Adrenal gland (tissue), 12 donors: ENCODE results near the gene MDM4. TPM values are rescaled to one million over a fixed set of nuclear protein-coding genes. Genes with fewer than 3 reads are reported as not detected.

ENCODE experiments used
- DNase-seq, 7 donors: peaks; one replicate each; pipeline ENCODE4 v3.0.0-alpha.2; 2019 to 2020
- H3K27ac ChIP-seq, 5 donors: fragments of 200-600 bp; sonication (generic) in 4 of 5; 1 replicate in 3 of 5; 2 replicates in 2 of 5; pipeline versions ENCODE4 v1.5.1 to v1.8.0; 2016 to 2020; ENCODE audit warnings: mild to moderate bottlenecking in 1 of 5
- H3K27me3 ChIP-seq: fragments of 200-600 bp; 2 replicates; pipeline ENCODE4 v1.8.0; 2021
- H3K36me3 ChIP-seq, 2 donors: fragments of 200-600 bp; replicated peaks in 1 of 2; 1 replicate in 1 of 2; 2 replicates in 1 of 2; pipeline versions ENCODE4 v1.5.1 to v1.8.0; 2018 to 2022
- H3K4me1 ChIP-seq, 2 donors: fragments of 200-600 bp; replicated peaks in 1 of 2; 1 replicate in 1 of 2; 2 replicates in 1 of 2; pipeline versions ENCODE4 v1.5.1 to v1.8.0; 2018 to 2021
- H3K4me3 ChIP-seq, 4 donors: fragments of 200-600 bp; sonication (generic) in 3 of 4; one replicate each; pipeline ENCODE4 v1.5.1; 2016 to 2018
- H3K9me3 ChIP-seq, 3 donors: fragments of 200-600 bp; sonication (generic) in 1 of 3; replicated peaks in 1 of 3; 1 replicate in 2 of 3; 2 replicates in 1 of 3; pipeline versions ENCODE4 v1.5.1 to v1.8.0; 2016 to 2021
- POLR2A ChIP-seq, 2 donors: fragments of 450-650 bp; IDR thresholded peaks; one replicate each; pipeline ENCODE4 v1.6.1; 2017; ENCODE audit warnings: antibody characterized with exemption in 2 of 2, mild to moderate bottlenecking in 2 of 2, moderate library complexity in 1 of 2
- WGBS, 4 donors: extraction: QIAGEN DNeasy Blood & Tissue Kit in 2 of 4; methylation state at CpG; one replicate each; pipeline versions ENCODE4 v1.1.5 to v1.1.7; 2013 to 2017; 5-methylcytosine and 5-hydroxymethylcytosine counted together
- intact Hi-C, 2 donors: fragments of 100-400 bp; cut with DNase I; formaldehyde crosslinking; loops; one replicate each; pipeline versions ENCODE4 v1.14.1 to v1.15.0; 2022 to 2023
- polyA plus RNA-seq, 3 donors: library from polyadenylated mRNA; stranded (reverse); fragments of 200-250 nt in 2 of 3; fragments of 350-450 nt in 1 of 3; fragmentation: Illumina TruSeq in 1 of 3; extraction: RNeasy Lipid Tissue Mini Kit (QIAGEN cat#74804) in 1 of 3; gene quantifications; one replicate each; pipeline ENCODE4 v1.2.3, GENCODE V29; 2013 to 2014
- total RNA-seq, 9 donors: library from RNA; depleted of rRNA in 4 of 9; stranded (reverse); fragments of >200 nt in 4 of 9; fragments of 120-200 nt in 1 of 9; fragmentation: NEBNext Ultra II Directional in 1 of 9; extraction: Animal tissue kit (Norgen Biotek cat#: 25700) in 1 of 9; gene quantifications; one replicate each; pipeline versions ENCODE4 v1.1.0 to v1.2.4, GENCODE V29; 2013 to 2023
- TF ChIP-seq, protein P1 (sequence below), 6 experiments: fragments of 450-650 bp in 4 of 6; fragments of 200-600 bp in 2 of 6; sonication (generic) in 1 of 6; IDR thresholded peaks; 1 replicate in 5 of 6; 2 replicates in 1 of 6; pipeline versions ENCODE4 v1.5.1 to v1.8.0; 2016 to 2021; ENCODE audit warnings: antibody characterized with exemption in 6 of 6, mild to moderate bottlenecking in 2 of 6, moderate library complexity in 1 of 6
- donor health status: healthy with polysubstance abuse.
- donor health status: Bipolar disorder and iron deficiency.
- donor health status: DM: yes; HTN: yes; CAD: no.
- donor health status: DM: no; HTN: no; CAD: no.
- donor health status: DM: no; HTN: no; CAD: no.
- donor health status: DM: yes; HTN: yes; CAD: no.

Gene MDM4
- total and polyA plus RNA-seq, 12 donors = 11.3 to 77.4 (median 42.8) TPM

DNA sequence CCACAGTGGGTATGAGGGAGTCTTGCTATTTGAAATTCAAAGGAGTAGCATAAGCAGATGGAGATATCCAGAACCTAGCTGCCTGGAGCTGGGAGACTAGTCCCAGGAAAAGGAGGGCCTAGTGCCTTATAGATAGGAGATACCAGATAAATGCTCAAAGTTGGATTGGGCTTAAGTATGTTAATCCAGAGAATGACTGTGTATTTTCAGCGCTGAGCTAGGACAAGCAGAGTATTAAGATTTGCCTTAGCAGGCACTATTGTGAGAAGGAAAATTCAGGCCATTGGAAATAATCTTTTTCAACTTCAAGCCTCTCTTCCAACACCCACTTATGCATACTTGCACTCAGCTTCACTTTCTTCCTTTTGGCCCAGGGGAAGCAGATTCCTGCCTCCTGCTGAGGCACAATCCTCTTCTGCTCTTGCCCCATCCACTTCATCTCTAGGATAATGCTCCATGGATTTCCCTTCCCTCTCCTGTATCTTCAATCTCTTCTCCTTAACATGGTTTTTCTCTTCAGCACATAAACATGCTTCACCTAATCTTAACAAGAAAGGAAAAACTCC, 42.7 kb upstream of the MDM4 start:
- 86 to 92% (median 86%) methylated on average over 1 of the region's 1 CpG for WGBS, 4 donors
- no peak overlapping the region for H3K4me3 ChIP-seq
- no peaks in the 10 kb centered on the region for H3K36me3 ChIP-seq
- no peak for DNase-seq
- H3K27me3 ChIP-seq = no peaks in the 10 kb centered on the region
- no peaks in the 10 kb centered on the region for H3K9me3 ChIP-seq
- peak overlapping the region in 1 of 5 donors; percentile 40 for H3K27ac ChIP-seq
- intact Hi-C loops = no loop called here
- no peak for TF ChIP-seq POLR2A (IDR thresholded peaks at IDR 0.05)
- TF ChIP-seq, protein P1, sequence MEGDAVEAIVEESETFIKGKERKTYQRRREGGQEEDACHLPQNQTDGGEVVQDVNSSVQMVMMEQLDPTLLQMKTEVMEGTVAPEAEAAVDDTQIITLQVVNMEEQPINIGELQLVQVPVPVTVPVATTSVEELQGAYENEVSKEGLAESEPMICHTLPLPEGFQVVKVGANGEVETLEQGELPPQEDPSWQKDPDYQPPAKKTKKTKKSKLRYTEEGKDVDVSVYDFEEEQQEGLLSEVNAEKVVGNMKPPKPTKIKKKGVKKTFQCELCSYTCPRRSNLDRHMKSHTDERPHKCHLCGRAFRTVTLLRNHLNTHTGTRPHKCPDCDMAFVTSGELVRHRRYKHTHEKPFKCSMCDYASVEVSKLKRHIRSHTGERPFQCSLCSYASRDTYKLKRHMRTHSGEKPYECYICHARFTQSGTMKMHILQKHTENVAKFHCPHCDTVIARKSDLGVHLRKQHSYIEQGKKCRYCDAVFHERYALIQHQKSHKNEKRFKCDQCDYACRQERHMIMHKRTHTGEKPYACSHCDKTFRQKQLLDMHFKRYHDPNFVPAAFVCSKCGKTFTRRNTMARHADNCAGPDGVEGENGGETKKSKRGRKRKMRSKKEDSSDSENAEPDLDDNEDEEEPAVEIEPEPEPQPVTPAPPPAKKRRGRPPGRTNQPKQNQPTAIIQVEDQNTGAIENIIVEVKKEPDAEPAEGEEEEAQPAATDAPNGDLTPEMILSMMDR (IDR thresholded peaks at IDR 0.05) = no peak
- peaks cover 10 to 28% of the 10 kb centered on the region in 2 donors for H3K4me1 ChIP-seq

DNA sequence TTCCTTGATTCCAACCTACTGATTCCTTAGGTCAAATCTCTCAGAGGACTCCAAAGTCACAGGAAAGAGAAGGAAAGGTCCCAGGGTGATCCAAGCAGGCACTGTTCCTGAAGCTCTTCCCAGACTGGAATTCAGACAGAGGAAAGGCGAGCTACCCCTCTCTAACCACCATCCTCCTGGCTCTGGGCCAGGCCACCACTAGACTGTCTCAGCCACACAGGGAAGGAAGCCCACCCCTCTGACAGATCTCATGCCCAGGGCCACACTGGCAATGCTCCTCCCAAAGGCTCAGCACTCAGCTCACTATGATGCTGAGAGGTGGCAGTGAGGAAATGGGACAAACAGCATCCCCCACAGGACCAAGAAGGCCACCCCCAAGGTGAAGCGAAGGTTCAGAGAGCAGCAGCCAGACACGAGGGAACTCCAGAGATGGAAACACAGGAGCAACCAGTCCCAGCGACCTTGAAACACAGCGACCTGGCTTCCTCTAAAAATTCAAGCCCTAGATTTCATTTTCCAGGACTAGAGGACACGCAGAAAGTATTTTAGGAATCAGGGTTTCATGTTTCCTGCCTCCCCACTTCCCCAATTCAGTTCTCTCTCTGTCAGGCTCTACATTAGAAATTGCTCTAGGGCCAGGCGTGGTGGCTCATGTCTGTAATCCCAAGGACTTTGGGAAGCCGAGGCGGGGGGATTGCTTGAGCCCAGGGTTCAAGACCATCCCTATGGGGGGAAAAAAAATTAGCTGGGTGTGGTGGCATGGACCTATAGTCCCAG, 40.4 kb upstream of the MDM4 start:
- Histone ChIP-seq H3K36me3 (no peaks in the 10 kb centered on the region), H3K27me3 (no peaks in the 10 kb centered on the region), H3K27ac (peak overlapping the region in 2 of 5 donors; percentile 19), H3K4me3 (no peak overlapping the region), H3K9me3 (no peaks in the 10 kb centered on the region), H3K4me1 (peaks cover 10 to 35% of the 10 kb centered on the region in 2 donors)
- WGBS, 4 donors = 40 to 49% (median 42%) methylated on average over 8 to 9 of the region's 9 CpGs
- intact Hi-C loops = no loop called here
- peak in 3 of 7 donors; percentile 21 to 40 (median 24) for DNase-seq
- TF ChIP-seq POLR2A (IDR thresholded peaks at IDR 0.05) = no peak
- TF ChIP-seq, protein P1 (IDR thresholded peaks at IDR 0.05) = no peak

DNA sequence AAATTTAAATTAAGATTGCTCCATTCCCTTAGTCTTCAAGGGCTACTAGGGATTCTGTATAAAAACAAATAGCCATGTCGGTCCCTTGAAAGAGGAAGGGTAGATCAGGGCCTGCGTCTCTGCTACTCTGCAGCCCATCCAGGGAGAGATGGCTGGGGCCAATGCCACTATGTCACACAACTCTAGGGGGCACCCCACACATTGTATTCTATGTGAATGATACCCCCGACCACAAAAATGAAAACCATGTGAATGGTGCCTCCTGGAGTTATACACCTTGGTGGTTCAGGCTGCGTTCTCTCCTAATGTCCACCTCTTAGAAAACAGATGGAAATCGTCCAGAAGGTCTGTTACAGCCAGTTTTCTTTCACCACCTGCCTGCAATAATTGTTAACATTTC, 39.6 kb upstream of the MDM4 start:
- Histone ChIP-seq H3K4me1 (peaks cover 10 to 36% of the 10 kb centered on the region in 2 donors), H3K36me3 (no peaks in the 10 kb centered on the region), H3K9me3 (no peaks in the 10 kb centered on the region), H3K27ac (peak overlapping the region in 1 of 5 donors; percentile 49), H3K4me3 (no peak overlapping the region), H3K27me3 (no peaks in the 10 kb centered on the region)
- intact Hi-C loops = no loop called here
- 79 to 89% (median 86%) methylated on average over 5 of the region's 5 CpGs for WGBS, 4 donors
- no peak for DNase-seq
- TF ChIP-seq, protein P1 (IDR thresholded peaks at IDR 0.05) = no peak
- TF ChIP-seq POLR2A (IDR thresholded peaks at IDR 0.05) = no peak

DNA sequence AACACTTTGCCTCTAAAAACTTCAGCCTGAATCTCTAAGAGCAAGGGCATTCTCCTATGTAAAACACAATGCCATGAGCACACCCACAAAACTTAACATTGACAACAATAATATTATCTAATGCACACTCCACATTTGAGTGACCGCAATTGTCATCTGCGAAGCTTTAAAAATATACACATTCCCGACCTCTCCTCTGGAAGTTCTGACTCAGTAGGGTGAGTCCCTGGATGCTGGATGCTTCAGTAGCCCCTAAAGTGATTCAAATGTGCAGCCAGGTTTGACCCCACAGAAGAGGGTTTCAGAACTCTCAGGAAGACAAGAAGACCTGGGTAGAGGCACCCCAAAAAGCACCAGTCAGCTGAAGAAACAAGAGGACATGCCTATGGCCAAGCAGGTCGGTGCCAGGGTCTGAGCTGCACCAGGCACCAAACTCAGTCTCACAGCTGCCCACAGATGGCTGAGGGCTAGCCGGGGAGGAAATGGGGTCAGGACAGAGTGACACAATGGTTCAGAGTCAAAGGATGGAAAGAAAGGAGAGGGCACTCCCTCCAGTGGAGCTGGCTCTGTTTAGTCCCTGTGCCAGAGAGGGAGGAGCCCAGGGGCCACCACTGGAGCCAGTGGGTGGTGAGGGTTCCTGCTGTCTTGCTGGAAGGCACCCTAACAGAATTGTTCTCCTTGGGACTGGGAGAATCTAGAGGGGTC, 39.0 kb upstream of the MDM4 start:
- Histone ChIP-seq H3K4me3 (no peak overlapping the region), H3K4me1 (peaks cover 10 to 38% of the 10 kb centered on the region in 2 donors), H3K27ac (peak overlapping the region in 1 of 5 donors; percentile 49), H3K36me3 (no peaks in the 10 kb centered on the region), H3K27me3 (no peaks in the 10 kb centered on the region), H3K9me3 (no peaks in the 10 kb centered on the region)
- no peak for DNase-seq
- 68 to 75% (median 72%) methylated on average over 5 of the region's 5 CpGs for WGBS, 4 donors
- no peak for TF ChIP-seq POLR2A (IDR thresholded peaks at IDR 0.05)
- TF ChIP-seq, protein P1 (IDR thresholded peaks at IDR 0.05) = no peak
- intact Hi-C loops = no loop called here
